CD4-positive, alpha-beta T cell treated with Interleukin-21 for 1 hour (primary cell): Measurements from ENCODE around the gene TENM4.

Experiments used
- DNase-seq: peaks from one replicate; pipeline ENCODE4 v3.0.0-alpha.2; 2020

Gene TENM4

GRCh38 chr11:79383874-79384273 lies 57.0 kb downstream of the TENM4 start:
- no peak for DNase-seq

- no peak for DNase-seq
Observed at GRCh38 chr11:79382301-79383050, 58.4 kb downstream of the TENM4 start.

DNA sequence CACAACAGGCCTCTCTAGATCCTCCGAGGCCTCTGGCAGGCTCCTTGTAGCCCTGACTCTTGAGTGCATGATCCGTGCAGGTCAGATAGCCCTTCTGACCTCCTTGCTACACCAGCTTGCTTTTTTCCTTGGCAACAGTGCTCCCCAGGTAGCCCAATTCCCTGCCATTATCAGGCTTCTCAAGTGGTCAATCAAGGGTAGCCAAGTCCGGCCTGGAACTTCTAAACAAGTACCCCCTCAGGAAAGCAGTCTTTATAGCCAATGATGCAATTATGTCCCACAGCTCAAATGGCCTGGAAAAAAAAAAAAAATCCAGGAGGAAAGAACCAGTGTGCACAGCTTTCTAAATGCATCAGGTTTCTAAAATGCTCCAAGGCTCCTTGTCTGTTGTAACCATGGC lies 59.8 kb downstream of the TENM4 start:
- DNase-seq = no peak

- DNase-seq = no peak
Observed at GRCh38 chr11:79377406-79377805, 63.4 kb downstream of the TENM4 start.

- DNase-seq = no peak
Observed at GRCh38 chr11:79375818-79376550, 64.8 kb downstream of the TENM4 start.

DNA sequence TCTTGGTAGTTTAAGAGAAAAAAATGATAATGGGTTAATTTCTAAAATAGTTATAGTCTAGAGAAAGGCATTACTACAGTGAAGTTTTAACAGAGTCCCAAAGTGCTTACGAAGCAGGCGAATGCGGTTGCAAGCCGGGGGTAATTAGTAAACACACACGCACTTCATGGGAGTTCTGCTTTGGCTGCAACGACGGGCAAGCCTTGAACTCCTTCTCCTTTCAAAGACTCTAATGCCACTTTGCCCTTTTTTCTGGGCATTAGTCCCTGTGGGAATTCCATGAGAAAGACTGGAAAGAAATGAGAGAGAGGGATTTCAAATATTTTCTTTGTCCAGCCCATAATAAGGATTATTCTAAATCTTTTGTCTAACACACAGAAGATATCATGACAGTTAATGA lies 66.1 kb downstream of the TENM4 start:
- no peak for DNase-seq

GRCh38 chr11:79371724-79372123 lies 69.1 kb downstream of the TENM4 start:
- DNase-seq = no peak

DNA sequence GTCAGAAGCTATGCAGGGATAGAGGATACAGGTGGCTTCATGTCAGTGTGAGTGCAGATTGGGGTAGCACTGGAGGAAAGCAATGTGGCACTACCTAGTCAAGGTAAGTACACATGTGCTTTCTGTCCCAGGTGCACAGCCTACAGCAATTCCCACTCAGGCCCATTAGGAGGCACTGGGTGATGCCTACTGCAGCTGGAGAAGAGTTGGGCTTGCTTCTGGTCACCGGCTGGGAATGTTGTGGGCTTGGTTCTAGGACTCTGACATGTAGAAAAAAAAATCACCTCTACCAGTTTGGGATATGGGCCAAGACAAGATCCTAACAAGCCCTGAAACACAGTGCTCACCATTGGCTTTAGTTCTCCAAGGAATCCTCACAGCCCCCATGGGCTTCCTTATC lies 69.7 kb downstream of the TENM4 start:
- DNase-seq = no peak

- no peak for DNase-seq
Observed at GRCh38 chr11:79369055-79369454, 71.8 kb downstream of the TENM4 start.

- DNase-seq = no peak
Observed at GRCh38 chr11:79367844-79368243, 73.0 kb downstream of the TENM4 start.

GRCh38 chr11:79366218-79366617 lies 74.6 kb downstream of the TENM4 start:
- DNase-seq = no peak

- no peak for DNase-seq
Observed at GRCh38 chr11:79363861-79364378, 76.9 kb downstream of the TENM4 start.

GRCh38 chr11:79363256-79363655 lies 77.6 kb downstream of the TENM4 start:
- DNase-seq = no peak

- DNase-seq = no peak
Observed at GRCh38 chr11:79362821-79363220, 78.0 kb downstream of the TENM4 start.

- no peak for DNase-seq
Observed at GRCh38 chr11:79362206-79362757, 78.5 kb downstream of the TENM4 start.

GRCh38 chr11:79358258-79358657 lies 82.6 kb downstream of the TENM4 start:
- no peak for DNase-seq

DNA sequence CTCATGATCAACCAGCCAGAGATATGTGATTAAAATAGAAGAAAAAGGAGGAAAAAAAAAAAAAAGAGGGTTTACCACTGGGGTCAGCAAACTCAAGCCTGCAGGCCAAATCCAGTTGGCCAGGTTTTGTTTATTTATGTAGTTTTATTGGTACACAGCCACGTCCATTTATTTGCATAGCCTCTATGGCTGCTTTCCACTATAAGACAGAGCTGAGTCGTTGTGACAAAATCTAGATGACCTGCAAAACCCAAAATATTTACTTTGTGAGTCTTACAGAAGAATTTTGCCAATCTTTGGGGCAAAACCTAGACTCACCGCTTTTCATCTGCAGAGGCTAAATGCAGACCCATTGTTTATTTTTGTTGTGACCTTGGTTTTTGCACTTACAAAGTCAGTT lies 87.1 kb downstream of the TENM4 start:
- DNase-seq = no peak

DNA sequence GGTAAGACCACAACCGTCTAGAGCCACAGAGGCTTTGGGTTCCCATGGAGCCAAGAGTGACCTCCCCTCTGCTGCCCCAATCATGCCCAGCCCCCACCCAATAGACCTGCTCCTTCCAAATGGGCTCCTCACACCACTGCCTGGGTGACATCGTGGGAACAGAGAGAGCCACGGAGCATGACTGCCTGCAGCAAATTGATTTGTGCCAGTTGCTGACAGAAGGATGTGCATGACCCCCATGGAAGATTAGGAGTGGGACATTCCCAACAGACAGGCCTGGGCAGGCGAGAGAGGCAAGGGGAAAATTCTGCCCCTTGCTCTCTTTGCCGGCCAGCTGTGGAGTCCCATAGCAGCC lies 88.5 kb downstream of the TENM4 start:
- DNase-seq = no peak

DNA sequence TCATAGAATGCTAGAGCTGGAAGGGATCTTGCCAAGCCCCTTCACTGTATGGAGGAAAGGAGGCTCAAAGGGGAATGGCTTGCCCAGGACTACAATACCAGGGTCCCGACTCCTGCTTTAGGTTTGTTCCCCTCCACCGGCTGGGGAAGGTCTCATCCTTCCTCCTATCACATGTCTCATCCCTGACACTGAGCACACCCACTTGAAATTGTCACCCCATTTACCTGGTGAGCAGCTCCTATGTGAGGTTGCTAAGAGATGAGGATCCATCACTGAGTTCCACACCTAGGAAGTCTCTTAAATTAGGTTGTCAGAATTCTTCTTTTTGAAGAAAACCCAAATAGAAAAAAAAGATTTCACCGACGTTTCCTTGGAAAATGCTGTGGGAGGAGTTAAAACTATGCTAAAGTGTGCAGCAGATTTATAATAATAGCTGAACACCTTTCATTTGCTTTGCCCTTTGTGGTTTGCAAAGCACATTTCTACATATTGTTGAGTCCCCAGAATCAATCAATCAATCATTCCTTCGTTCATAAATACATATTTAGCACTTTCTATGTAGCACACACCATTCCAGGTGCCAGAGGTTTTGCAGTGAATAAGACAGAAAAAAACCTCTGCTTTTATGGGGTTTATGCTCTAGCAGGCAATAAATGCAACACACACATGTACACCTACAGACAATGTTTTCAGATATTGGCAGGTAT lies 91.7 kb downstream of the TENM4 start:
- no peak for DNase-seq

DNA sequence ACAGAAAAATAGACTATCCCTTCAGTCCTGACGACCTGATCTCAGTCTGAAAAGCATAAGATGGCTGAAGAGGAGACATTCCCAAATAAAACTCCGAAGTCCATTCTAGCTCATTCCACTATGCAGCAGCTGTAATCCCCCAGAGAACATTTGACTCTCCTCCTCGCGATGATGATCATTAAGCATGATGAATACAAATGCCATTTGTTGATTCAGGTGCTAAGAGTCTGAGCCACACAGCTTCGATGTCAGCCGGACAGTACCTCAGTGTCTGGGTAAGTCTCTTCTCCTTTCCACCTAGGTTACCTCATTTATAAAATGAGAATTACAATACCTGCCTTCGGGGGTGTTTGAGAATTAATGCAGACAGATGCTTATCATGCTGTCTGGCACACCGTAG lies 94.8 kb downstream of the TENM4 start:
- no peak for DNase-seq

GRCh38 chr11:79344753-79345294 lies 96.0 kb downstream of the TENM4 start:
- no peak for DNase-seq

- DNase-seq = no peak
Observed at GRCh38 chr11:79342686-79343085, 98.1 kb downstream of the TENM4 start.

DNA sequence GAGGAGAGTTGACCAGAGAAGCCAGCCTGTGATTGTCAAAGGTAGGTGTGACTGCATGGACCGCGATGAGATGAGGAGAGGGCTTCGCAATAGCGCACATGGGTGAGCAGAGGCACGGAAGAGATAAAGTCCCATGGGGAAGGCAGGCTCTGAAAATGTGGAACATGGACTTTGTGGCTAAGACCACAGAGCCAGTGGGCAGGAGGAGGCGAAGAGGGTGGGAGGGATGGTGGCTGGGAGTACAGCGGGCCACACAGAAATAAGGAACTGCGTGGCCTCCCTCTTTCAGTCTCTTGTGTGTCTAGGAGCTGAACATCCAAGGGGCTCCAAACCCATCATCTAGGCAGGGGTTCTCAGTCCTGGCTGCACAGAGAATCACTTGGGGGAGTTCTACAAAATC lies 98.6 kb downstream of the TENM4 start:
- DNase-seq = no peak
